HG02870 (cell line): ENCODE measurements around the gene POPDC3.
"Not testable (repeated sequence)": the region's sequence is repeated elsewhere in the genome, so short reads cannot be mapped to it uniquely, and the experiment has no call there.

Experiments
- ATAC-seq: cut with Tn5 transposase; IDR thresholded peaks from one replicate; pipeline ENCODE4 v1.9.1; 2021; ENCODE audit warnings: mild to moderate bottlenecking, moderate library complexity; ENCODE audit not compliant: unreplicated experiment

The POPDC3 gene

GRCh38 chr6:105199711-105200110 is 19.9 kb upstream of the POPDC3 start:
- ATAC-seq = no peak

DNA sequence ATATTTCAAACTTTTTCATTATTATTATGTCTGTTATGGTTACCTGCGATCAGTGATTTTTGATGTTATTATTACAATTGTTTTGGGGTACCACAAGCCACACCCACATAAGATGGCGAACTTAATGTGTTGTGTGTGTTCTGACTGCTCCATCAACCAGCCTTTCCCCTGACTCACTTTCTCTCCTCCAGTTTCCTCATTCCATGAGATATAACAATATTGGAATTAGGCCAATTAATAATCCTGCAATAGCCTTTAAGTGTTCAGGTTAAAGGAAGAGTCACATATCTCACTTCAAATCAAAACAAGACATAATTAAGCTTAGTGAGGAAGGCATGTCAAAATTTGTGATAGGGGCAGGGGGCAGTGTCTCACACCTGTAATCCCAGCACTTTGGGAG is 16.3 kb upstream of the POPDC3 start:
- ATAC-seq = no peak

GRCh38 chr6:105194591-105194990 is 14.8 kb upstream of the POPDC3 start:
- no peak for ATAC-seq

GRCh38 chr6:105194106-105194505 is 14.3 kb upstream of the POPDC3 start:
- ATAC-seq = no peak

DNA sequence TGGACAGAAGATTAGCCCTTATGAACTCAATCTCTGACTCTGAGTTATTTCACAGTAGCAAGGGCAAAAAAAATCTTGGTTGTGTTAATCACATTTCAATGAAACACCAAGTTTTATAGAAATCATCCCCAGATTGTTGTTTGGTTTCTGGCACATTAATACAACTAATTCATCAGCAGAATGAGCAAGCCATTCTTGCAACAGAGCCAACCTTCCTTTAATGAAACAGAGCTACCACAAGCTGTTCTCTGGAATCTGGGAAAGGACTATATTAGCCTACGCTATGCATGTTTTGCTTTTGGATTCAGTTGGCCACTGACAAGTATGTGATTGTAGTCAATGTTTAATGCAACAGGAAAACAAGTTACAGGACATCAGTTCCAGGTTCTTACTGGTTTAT is 13.8 kb upstream of the POPDC3 start:
- no peak for ATAC-seq

- no peak for ATAC-seq
Observed at GRCh38 chr6:105192707-105193465, 13.1 kb upstream of the POPDC3 start.

DNA sequence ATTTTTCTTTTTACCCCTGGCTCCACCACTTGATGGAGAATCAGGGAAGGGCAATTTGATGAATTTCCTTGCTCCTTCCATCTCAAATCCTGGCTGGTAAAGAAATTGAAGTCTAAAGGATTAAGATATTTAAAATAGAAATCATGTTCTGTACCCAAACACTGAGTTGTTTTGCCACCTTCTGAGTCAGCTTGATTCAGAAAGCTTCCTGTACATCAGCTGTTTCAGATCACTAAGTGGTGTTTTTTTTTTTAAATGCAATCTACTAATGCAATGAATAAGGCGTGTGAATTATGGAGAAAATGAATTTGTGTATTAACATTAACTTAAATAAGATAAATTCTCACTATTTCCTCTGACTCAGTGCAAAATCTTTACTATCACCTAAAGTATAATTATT is 11.5 kb upstream of the POPDC3 start:
- ATAC-seq = no peak

DNA sequence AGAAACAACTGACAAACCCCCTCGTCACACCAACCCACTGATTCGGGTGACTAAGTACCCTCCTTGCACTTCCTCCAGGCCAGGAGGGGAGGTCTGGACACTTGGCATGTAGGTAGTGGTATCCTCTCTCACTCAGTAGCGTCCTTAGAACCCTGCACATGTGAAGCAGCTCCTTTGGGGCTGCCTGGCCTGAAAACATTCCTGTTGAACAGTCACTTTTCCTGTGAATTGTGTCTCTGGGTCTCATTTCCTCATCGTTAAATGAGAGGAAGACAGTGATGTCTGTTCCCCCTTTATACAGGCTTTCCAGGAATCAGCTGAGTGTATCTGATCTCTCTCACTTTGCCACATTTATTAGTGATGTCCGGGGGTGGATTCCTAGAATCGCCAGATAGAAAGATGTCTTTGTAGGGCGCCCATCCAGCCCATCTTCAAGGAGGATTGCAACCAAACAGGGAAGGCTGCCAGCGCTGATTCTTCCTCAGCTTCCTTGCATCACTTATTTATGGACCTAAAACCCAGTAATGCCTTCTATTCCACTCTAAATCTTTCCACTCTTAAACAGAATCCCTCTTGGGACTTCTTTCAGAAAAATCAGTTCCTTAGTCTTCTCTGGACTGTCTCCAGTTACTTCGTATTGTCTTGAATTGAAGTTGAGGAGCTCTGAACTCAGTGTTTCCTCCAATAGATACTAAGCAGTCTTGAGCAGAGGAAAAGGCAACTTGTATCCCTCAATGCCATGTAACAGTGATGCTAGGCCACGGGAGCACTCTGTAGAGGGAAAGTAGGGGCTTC is 9.4 kb upstream of the POPDC3 start:
- ATAC-seq = no peak

DNA sequence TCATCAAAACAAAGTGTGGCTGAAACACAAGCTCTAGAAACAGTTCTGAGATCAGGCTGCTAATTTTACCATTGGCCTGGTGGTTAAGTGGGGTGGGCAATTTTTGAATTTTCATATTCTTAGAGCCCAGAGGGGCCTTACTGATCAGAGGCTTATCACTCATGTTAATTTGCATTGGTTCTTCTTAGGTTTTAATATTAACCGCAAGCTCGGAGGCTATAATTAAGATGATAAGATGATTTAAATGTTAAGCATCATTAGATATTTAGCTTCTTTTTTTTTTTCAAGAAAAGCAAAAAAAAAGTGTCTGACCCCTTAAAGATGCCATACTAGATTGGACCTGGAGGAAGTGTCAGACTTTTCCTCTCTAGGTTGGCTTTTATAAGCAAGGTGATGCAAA is 8.4 kb upstream of the POPDC3 start:
- ATAC-seq = no peak

DNA sequence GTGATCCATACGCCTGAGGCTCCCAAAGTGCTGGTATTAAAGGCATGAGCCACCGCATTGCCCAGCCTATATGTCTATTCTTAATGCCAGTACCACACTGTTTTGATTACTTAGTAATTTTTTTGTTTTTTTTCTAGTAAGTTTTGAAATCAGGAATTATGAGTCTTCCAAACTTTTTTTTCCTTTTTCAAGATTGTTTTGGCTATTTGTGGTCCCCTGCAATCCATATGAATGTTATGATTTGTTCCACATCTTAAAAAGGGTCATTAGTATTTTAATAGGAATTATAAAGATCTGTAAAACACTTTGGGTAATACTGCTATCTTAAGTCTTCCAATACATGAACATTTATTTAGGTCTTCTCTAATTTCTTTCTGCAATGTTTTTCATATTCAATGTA is 6.8 kb upstream of the POPDC3 start:
- ATAC-seq = no peak

DNA sequence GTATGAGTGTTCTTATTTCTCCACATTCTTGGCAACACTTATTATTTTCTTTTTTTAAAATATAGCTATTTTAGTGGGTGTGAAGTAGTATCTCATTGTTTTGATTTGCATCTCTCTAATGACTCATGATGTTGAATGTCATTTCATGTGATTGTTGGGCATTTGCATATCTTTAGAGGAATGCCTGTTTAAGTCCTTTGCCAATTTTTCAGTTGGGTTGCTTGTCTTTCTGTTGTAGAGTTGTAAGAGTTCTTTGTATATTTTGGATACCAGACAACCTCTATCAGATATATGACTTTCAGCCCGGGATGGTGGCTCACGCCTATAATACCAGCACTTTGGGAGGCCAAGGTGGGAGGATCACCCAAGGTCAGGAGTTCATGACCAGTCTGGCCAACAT is 5.1 kb upstream of the POPDC3 start:
- ATAC-seq = no peak

DNA sequence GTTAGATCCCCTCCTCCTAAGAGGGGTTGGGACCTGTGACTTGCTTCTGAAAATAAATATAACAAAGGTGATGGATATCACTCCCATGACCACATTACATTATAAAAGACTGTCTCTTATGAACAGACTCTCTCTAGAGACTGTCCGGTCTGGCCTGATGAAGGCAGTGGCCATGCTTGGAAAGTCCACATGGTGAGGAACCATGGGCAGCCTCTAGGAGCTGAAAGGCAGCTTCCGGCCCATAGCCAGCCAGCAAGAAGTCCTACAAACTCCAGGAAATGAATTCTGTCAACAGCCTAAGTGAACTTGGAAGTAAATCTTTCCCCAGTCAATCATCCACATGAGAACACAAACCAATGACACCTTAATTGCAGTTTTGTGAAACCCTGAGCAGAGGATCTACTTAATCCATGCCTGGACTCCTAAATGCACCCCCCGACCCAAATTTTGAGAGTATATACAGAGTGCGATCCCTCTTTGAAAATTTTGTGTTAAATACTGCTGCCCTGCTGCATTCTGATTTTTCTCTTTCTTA is 2.2 kb upstream of the POPDC3 start:
- ATAC-seq = no peak

- ATAC-seq = no peak
Observed at GRCh38 chr6:105178636-105179035, 1.2 kb downstream of the POPDC3 start.

DNA sequence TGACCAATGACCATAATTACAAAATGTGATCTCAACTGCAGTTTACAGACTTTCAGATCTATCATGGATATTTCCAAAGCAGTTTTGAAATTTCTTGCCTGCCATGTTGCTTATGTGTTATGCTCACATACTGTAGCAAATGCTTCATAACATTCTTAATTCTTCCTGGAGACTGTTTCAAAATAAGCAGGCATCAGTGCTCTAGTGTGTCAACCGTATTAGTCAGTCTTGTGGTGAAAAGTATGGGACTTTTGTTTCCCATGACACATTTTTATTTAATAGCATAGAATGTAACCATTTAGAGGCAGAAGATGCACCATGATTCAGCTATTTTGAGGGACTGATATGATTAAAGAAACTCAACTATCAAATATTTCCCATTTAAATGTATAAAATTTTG is 1.7 kb downstream of the POPDC3 start:
- no peak for ATAC-seq

DNA sequence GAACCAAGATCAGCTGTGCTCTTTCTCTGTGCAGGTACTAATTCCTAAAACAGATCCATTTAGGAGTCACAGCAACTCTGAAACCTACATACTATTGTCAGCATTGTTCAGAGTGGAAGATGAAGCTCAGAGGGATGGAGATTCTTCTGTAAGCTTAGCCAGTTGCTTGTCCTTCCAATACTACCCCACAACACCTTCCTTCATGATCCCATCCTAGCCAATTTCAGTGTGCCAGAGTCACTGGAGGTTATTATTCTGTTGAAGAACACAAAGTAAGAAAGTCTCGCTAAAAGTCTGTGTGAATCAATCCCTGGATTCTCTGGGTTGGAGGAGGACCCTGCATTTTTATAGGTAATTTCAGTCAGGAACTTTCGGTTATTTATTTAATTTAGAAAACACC is 2.3 kb downstream of the POPDC3 start:
- no peak for ATAC-seq

GRCh38 chr6:105174512-105174911 is 5.3 kb downstream of the POPDC3 start:
- no peak for ATAC-seq

DNA sequence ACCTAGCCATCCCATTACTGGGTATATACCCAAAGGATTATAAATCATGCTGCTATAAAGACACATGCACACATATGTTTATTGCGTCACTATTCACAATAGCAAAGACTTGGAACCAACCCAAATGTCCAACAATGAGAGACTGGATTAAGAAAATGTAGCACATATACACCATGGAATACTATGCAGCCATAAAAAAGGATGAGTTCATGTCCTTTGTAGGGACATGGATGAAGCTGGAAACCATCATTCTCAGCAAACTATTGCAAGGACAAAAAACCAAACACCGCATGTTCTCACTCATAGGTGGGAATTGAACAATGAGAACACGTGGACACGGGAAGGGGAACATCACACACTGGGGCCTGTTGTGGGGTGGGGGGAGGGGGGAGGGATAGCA is 7.3 kb downstream of the POPDC3 start:
- ATAC-seq = not testable (repeated sequence)

GRCh38 chr6:105170059-105170458 is 9.8 kb downstream of the POPDC3 start:
- no peak for ATAC-seq

DNA sequence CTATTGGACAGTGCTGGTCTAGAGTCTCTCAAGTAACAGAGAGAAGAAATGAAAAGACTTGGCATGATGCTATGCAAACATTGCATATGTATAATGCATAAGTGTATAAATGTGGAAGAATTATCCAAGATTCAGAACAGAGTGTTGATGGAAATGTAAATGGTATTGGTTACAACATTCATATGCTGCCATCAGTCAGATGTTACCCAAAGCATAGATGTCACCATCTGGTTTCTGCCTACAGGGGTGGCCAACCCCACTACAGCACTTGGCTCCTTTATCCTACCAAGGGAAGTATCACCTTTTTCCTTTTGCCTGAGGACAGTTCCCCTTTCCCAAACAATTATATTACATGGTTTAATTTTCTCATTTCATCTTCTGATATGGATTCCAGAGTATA is 11.9 kb downstream of the POPDC3 start:
- ATAC-seq = no peak

GRCh38 chr6:105164418-105164817 is 15.4 kb downstream of the POPDC3 start:
- no peak for ATAC-seq

DNA sequence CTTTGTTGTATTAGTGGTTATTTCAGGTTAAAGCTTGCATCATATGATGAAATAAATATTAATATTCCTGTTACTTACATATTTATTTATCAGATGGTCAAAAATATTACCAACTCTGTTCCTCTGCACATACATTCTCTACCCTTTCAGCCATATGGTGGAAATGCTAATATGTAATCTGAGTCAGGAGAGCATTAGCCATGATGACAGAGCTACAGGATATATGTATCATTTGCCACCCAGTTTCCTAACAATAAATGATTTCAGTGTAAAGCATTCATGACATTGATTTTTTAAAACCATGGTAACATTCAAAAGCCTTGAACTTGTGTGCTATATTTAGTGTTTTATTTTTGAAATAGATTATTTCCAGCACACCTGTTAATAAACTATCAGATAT is 16.6 kb downstream of the POPDC3 start:
- ATAC-seq = no peak

GRCh38 chr6:105162377-105162776 is 17.4 kb downstream of the POPDC3 start:
- ATAC-seq = no peak
